ENCODE results near the gene ATG2A. TPM values are rescaled to one million over a fixed set of nuclear protein-coding genes. Genes with fewer than 3 reads are reported as not detected.

Gene ATG2A
- total RNA-seq, 1 experiment from 2014 or later, result 22.5 TPM

- Histone ChIP-seq H3K9me3 (replicated peaks) (no peaks in the 10 kb centered on the region), H3K4me1 (replicated peaks) (peaks cover 8% of the 10 kb centered on the region), H3K27ac (no peak overlapping the region), H3K27me3 (replicated peaks) (no peaks in the 10 kb centered on the region), H3K36me3 (peaks cover 21% of the 10 kb centered on the region), H3K4me3 (no peak overlapping the region)
- DNase-seq (ENCODE audit: low read depth in 1 of 2, low spot score in 2 of 2), result no peak
Observed at GRCh38 chr11:64892411-64892831, 24.6 kb downstream of the ATG2A start.

GRCh38 chr11:64891880-64892279 lies 25.1 kb downstream of the ATG2A start:
- no peak for DNase-seq (ENCODE audit: low read depth in 1 of 2, low spot score in 2 of 2)
- H3K4me3 ChIP-seq, result no peak overlapping the region
- H3K9me3 ChIP-seq (replicated peaks), result no peaks in the 10 kb centered on the region
- no peaks in the 10 kb centered on the region for H3K27me3 ChIP-seq (replicated peaks)
- H3K27ac ChIP-seq, result no peak overlapping the region
- H3K4me1 ChIP-seq (replicated peaks), result peaks cover 8% of the 10 kb centered on the region
- H3K36me3 ChIP-seq, result peaks cover 16% of the 10 kb centered on the region

GRCh38 chr11:64891215-64891848 lies 25.7 kb downstream of the ATG2A start:
- no peaks in the 10 kb centered on the region for H3K9me3 ChIP-seq (replicated peaks)
- no peaks in the 10 kb centered on the region for H3K27me3 ChIP-seq (replicated peaks)
- peaks cover 11% of the 10 kb centered on the region for H3K36me3 ChIP-seq
- H3K27ac ChIP-seq, result no peak overlapping the region
- no peak overlapping the region for H3K4me3 ChIP-seq
- H3K4me1 ChIP-seq (replicated peaks), result peaks cover 8% of the 10 kb centered on the region
- DNase-seq (ENCODE audit: low read depth in 1 of 2, low spot score in 2 of 2), result no peak

- Histone ChIP-seq H3K27ac (no peak overlapping the region), H3K4me1 (replicated peaks) (peaks cover 14% of the 10 kb centered on the region), H3K9me3 (replicated peaks) (no peaks in the 10 kb centered on the region), H3K27me3 (replicated peaks) (no peaks in the 10 kb centered on the region), H3K36me3 (peaks cover 7% of the 10 kb centered on the region), H3K4me3 (no peak overlapping the region)
- no peak for DNase-seq (ENCODE audit: low read depth in 1 of 2, low spot score in 2 of 2)
Observed at GRCh38 chr11:64890522-64890939, 26.5 kb downstream of the ATG2A start.

- Histone ChIP-seq H3K4me1 (replicated peaks) (peaks cover 17% of the 10 kb centered on the region), H3K27me3 (replicated peaks) (no peaks in the 10 kb centered on the region), H3K9me3 (replicated peaks) (no peaks in the 10 kb centered on the region), H3K27ac (no peak overlapping the region), H3K4me3 (no peak overlapping the region), H3K36me3 (no peaks in the 10 kb centered on the region)
- DNase-seq (ENCODE audit: low read depth in 1 of 2, low spot score in 2 of 2), result no peak
Observed at GRCh38 chr11:64888729-64889511, 28.1 kb downstream of the ATG2A start.

GRCh38 chr11:64888406-64888728 lies 28.6 kb downstream of the ATG2A start:
- no peak overlapping the region for H3K4me3 ChIP-seq
- no peaks in the 10 kb centered on the region for H3K9me3 ChIP-seq (replicated peaks)
- DNase-seq (ENCODE audit: low read depth in 1 of 2, low spot score in 2 of 2), result no peak
- no peaks in the 10 kb centered on the region for H3K27me3 ChIP-seq (replicated peaks)
- H3K36me3 ChIP-seq, result no peaks in the 10 kb centered on the region
- peaks cover 17% of the 10 kb centered on the region for H3K4me1 ChIP-seq (replicated peaks)
- no peak overlapping the region for H3K27ac ChIP-seq

GRCh38 chr11:64887757-64888405 lies 29.1 kb downstream of the ATG2A start:
- no peaks in the 10 kb centered on the region for H3K36me3 ChIP-seq
- no peaks in the 10 kb centered on the region for H3K27me3 ChIP-seq (replicated peaks)
- peak; percentile 87 to 90 for DNase-seq (ENCODE audit: low read depth in 1 of 2, low spot score in 2 of 2)
- no peak overlapping the region for H3K4me3 ChIP-seq
- H3K9me3 ChIP-seq (replicated peaks), result no peaks in the 10 kb centered on the region
- H3K4me1 ChIP-seq (replicated peaks), result peaks cover 17% of the 10 kb centered on the region
- no peak overlapping the region for H3K27ac ChIP-seq

- Histone ChIP-seq H3K9me3 (replicated peaks) (no peaks in the 10 kb centered on the region), H3K4me3 (no peak overlapping the region), H3K4me1 (replicated peaks) (peaks cover 17% of the 10 kb centered on the region), H3K36me3 (no peaks in the 10 kb centered on the region), H3K27ac (no peak overlapping the region), H3K27me3 (replicated peaks) (no peaks in the 10 kb centered on the region)
- DNase-seq (ENCODE audit: low read depth in 1 of 2, low spot score in 2 of 2), result no peak
Observed at GRCh38 chr11:64887234-64887756, 29.7 kb downstream of the ATG2A start.

GRCh38 chr11:64885367-64886286 lies 31.4 kb downstream of the ATG2A start:
- no peaks in the 10 kb centered on the region for H3K27me3 ChIP-seq (replicated peaks)
- peaks cover 17% of the 10 kb centered on the region for H3K4me1 ChIP-seq (replicated peaks)
- peak in 1 of 2 experiments; percentile 40 for DNase-seq (ENCODE audit: low read depth in 1 of 2, low spot score in 2 of 2)
- no peak overlapping the region for H3K27ac ChIP-seq
- no peak overlapping the region for H3K4me3 ChIP-seq
- no peaks in the 10 kb centered on the region for H3K36me3 ChIP-seq
- H3K9me3 ChIP-seq (replicated peaks), result no peaks in the 10 kb centered on the region

GRCh38 chr11:64884019-64884418 lies 33.0 kb downstream of the ATG2A start:
- Histone ChIP-seq H3K4me3 (no peak overlapping the region), H3K4me1 (replicated peaks) (peaks cover 20% of the 10 kb centered on the region), H3K36me3 (no peaks in the 10 kb centered on the region), H3K9me3 (replicated peaks) (no peaks in the 10 kb centered on the region), H3K27ac (no peak overlapping the region), H3K27me3 (replicated peaks) (no peaks in the 10 kb centered on the region)
- no peak for DNase-seq (ENCODE audit: low read depth in 1 of 2, low spot score in 2 of 2)

- no peaks in the 10 kb centered on the region for H3K9me3 ChIP-seq (replicated peaks)
- DNase-seq (ENCODE audit: low read depth in 1 of 2, low spot score in 2 of 2), result no peak
- H3K4me3 ChIP-seq, result no peak overlapping the region
- H3K27me3 ChIP-seq (replicated peaks), result no peaks in the 10 kb centered on the region
- peaks cover 23% of the 10 kb centered on the region for H3K4me1 ChIP-seq (replicated peaks)
- no peak overlapping the region for H3K27ac ChIP-seq
- H3K36me3 ChIP-seq, result no peaks in the 10 kb centered on the region
Observed at GRCh38 chr11:64883575-64883974, 33.4 kb downstream of the ATG2A start.

- Histone ChIP-seq H3K27ac (no peak overlapping the region), H3K9me3 (replicated peaks) (no peaks in the 10 kb centered on the region), H3K36me3 (peaks cover 4% of the 10 kb centered on the region; the same call in 1 of the 2 replicates), H3K4me3 (no peak overlapping the region), H3K4me1 (replicated peaks) (peaks cover 19% of the 10 kb centered on the region), H3K27me3 (replicated peaks) (no peaks in the 10 kb centered on the region)
- DNase-seq (ENCODE audit: low read depth in 1 of 2, low spot score in 2 of 2), result no peak
Observed at GRCh38 chr11:64882243-64882642, 34.8 kb downstream of the ATG2A start.

- DNase-seq (ENCODE audit: low read depth in 1 of 2, low spot score in 2 of 2), result no peak
- Histone ChIP-seq H3K27ac (no peak overlapping the region), H3K4me1 (replicated peaks) (peaks cover 27% of the 10 kb centered on the region), H3K36me3 (peaks cover 9% of the 10 kb centered on the region), H3K4me3 (no peak overlapping the region), H3K9me3 (replicated peaks) (no peaks in the 10 kb centered on the region), H3K27me3 (replicated peaks) (no peaks in the 10 kb centered on the region)
Observed at GRCh38 chr11:64881476-64881875, 35.5 kb downstream of the ATG2A start.

Data from SJSA1 (cell line).